HG02870 (cell line): ENCODE results near the gene SLCO3A1.

Experiments
- ATAC-seq: cut with Tn5 transposase; IDR thresholded peaks from one replicate; pipeline ENCODE4 v1.9.1; 2021; ENCODE audit warnings: mild to moderate bottlenecking, moderate library complexity; ENCODE audit not compliant: unreplicated experiment

Gene SLCO3A1

GRCh38 chr15:92149465-92149864, 296.0 kb downstream of the SLCO3A1 start:
- ATAC-seq: no peak

GRCh38 chr15:92151168-92151567, 297.7 kb downstream of the SLCO3A1 start:
- no peak for ATAC-seq

GRCh38 chr15:92151741-92152140, 298.2 kb downstream of the SLCO3A1 start:
- ATAC-seq: no peak

GRCh38 chr15:92152983-92153382, 299.5 kb downstream of the SLCO3A1 start:
- ATAC-seq: no peak

- ATAC-seq: no peak
Observed at GRCh38 chr15:92153620-92154019, 300.1 kb downstream of the SLCO3A1 start.

GRCh38 chr15:92155934-92156333, 302.4 kb downstream of the SLCO3A1 start:
- no peak for ATAC-seq

GRCh38 chr15:92157666-92158298, 304.3 kb downstream of the SLCO3A1 start:
- ATAC-seq: no peak

- ATAC-seq: peak; percentile 36
Observed at GRCh38 chr15:92158426-92158825, 304.9 kb downstream of the SLCO3A1 start.

- no peak for ATAC-seq
Observed at GRCh38 chr15:92159481-92159880, 306.0 kb downstream of the SLCO3A1 start.

- ATAC-seq: no peak
Observed at GRCh38 chr15:92159906-92160841, 306.7 kb downstream of the SLCO3A1 start.

GRCh38 chr15:92161039-92161670, 307.6 kb downstream of the SLCO3A1 start:
- peak; percentile 93 for ATAC-seq

- ATAC-seq: no peak
Observed at GRCh38 chr15:92162657-92163056, 309.1 kb downstream of the SLCO3A1 start.

GRCh38 chr15:92163641-92164040, 310.1 kb downstream of the SLCO3A1 start:
- ATAC-seq: no peak

- ATAC-seq: no peak
Observed at GRCh38 chr15:92164327-92165000, 311.0 kb downstream of the SLCO3A1 start.

GRCh38 chr15:92165001-92165346, 311.5 kb downstream of the SLCO3A1 start:
- no peak for ATAC-seq

- no peak for ATAC-seq
Observed at GRCh38 chr15:92166029-92166428, 312.5 kb downstream of the SLCO3A1 start.

- no peak for ATAC-seq
Observed at GRCh38 chr15:92166751-92167405, 313.4 kb downstream of the SLCO3A1 start.

GRCh38 chr15:92167451-92167850, 313.9 kb downstream of the SLCO3A1 start:
- ATAC-seq: no peak

- ATAC-seq: no peak
Observed at GRCh38 chr15:92168066-92168683, 314.7 kb downstream of the SLCO3A1 start.

GRCh38 chr15:92170897-92171296, 317.4 kb downstream of the SLCO3A1 start:
- no peak for ATAC-seq
